HepG2 (cell line): Measurements from ENCODE around the gene CNTNAP1. TPM values are rescaled to one million over a fixed set of nuclear protein-coding genes. Genes with fewer than 3 reads are reported as not detected.

Experiments used
- ATAC-seq: fragments of 200-7000 bp; cut with Tn5 transposase; 3 replicates; pipeline ENCODE4 v1.9.1; 2020; ENCODE audit warnings: mild to moderate bottlenecking, moderate library complexity
- BruUV-seq: library from RNA; stranded (reverse); fragments of 400-500 nt; replicated peaks from 2 replicates; lab custom pipeline; 2021; lab: Mats Ljungman, UMichigan
- CTCF ChIA-PET: fragments of 300-600 bp; formaldehyde crosslinking; extraction: SDS; loops from one replicate; lab custom pipeline; 2021; ENCODE audit warnings: low total read pairs, inconsistent platforms, low intra/inter-chr PET ratio; lab: Yijun Ruan, JAX
- POLR2A ChIA-PET: fragments of 350-600 bp; sonication (Branson Sonifier 250); formaldehyde crosslinking; loops from one replicate; lab custom pipeline; 2020; ENCODE audit warnings: antibody characterized with exemption, inconsistent platforms; lab: Yijun Ruan, JAX
- DNase-seq: peaks from one replicate; pipeline ENCODE4 v3.0.0-alpha.2; 2015; ENCODE audit warnings: low spot score
- FAIRE-seq: peaks from 3 replicates; lab custom pipeline; 2011; peaks lifted over from hg19 to GRCh38; lab: Jason Lieb, UNC
- H2AFZ ChIP-seq: one replicate; pipeline ENCODE4 v1.6.1; 2011; ENCODE audit warnings: low read length, inconsistent platforms
- H3K27ac ChIP-seq: fragments of 300-600 bp; 3 replicates; pipeline ENCODE4 v1.8.0; 2011; ENCODE audit warnings: mixed run types, mild to moderate bottlenecking, mixed read lengths, low read length, inconsistent platforms; ENCODE audit not compliant: insufficient read depth; ENCODE audit errors: extremely low read length
- H3K27me3 ChIP-seq, 2 experiments: fragments of 200-600 bp in 1 of 2; 2 replicates in 1 of 2; 3 replicates in 1 of 2; pipeline versions ENCODE4 v1.6.0 to v1.8.0; 2011; ENCODE audit warnings: low read length in 2 of 2, mild to moderate bottlenecking in 2 of 2, moderate library complexity in 2 of 2, inconsistent platforms in 1 of 2; ENCODE audit not compliant: insufficient read depth in 2 of 2, control insufficient read depth in 1 of 2
- H3K36me3 ChIP-seq, 2 experiments: fragments of 200-600 bp in 1 of 2; replicated peaks in 1 of 2; 2 replicates in 1 of 2; 3 replicates in 1 of 2; pipeline versions ENCODE4 v1.5.1 to v1.8.0; 2011; ENCODE audit warnings: low read length in 2 of 2, inconsistent platforms in 1 of 2; ENCODE audit not compliant: insufficient read depth in 2 of 2, control insufficient read depth in 1 of 2
- H3K4me1 ChIP-seq: 2 replicates; pipeline ENCODE4 v1.5.1; 2012; ENCODE audit warnings: low read length, inconsistent platforms; ENCODE audit not compliant: insufficient read depth
- H3K4me2 ChIP-seq: 2 replicates; pipeline ENCODE4 v1.6.0; 2011; ENCODE audit warnings: low read depth, low read length, inconsistent platforms
- H3K4me3 ChIP-seq, 3 experiments: fragments of 200-600 bp in 1 of 3; sonication (generic), shearing (Covaris generic) in 1 of 3; replicated peaks in 1 of 3; 2 replicates each; pipeline ENCODE4 v1.5.1; 2011 to 2016; ENCODE audit warnings: low read length in 3 of 3, inconsistent platforms in 2 of 3, low read depth in 2 of 3, mild to moderate bottlenecking in 2 of 3, control low read depth in 1 of 3, mixed read lengths in 1 of 3; ENCODE audit not compliant: insufficient read depth in 1 of 3
- H3K79me2 ChIP-seq: one replicate; pipeline ENCODE4 v1.6.1; 2011; ENCODE audit warnings: low read length, inconsistent platforms; ENCODE audit not compliant: insufficient read depth
- H3K9ac ChIP-seq: 2 replicates; pipeline ENCODE4 v1.6.0; 2011; ENCODE audit warnings: mild to moderate bottlenecking, low read depth, low read length, inconsistent platforms; ENCODE audit not compliant: insufficient read depth
- H3K9me3 ChIP-seq: 2 replicates; pipeline ENCODE4 v1.5.1; 2012; ENCODE audit warnings: mild to moderate bottlenecking, low read length
- H4K20me1 ChIP-seq: 2 replicates; pipeline ENCODE4 v1.6.0; 2011; ENCODE audit warnings: inconsistent platforms, mild to moderate bottlenecking, low read length, moderate library complexity; ENCODE audit not compliant: insufficient read depth
- BCL6 ChIP-seq: IDR thresholded peaks from 2 replicates; pipeline ENCODE4 v1.6.1; 2016; ENCODE audit warnings: missing genetic modification reagents, missing compliant biosample characterization
- HDAC1 ChIP-seq: sonication (generic); formaldehyde crosslinking; IDR thresholded peaks from 2 replicates; pipeline ENCODE4 v1.5.1; 2020; ENCODE audit warnings: mild to moderate bottlenecking, missing genetic modification reagents
- HHEX ChIP-seq: IDR thresholded peaks from 2 replicates; pipeline ENCODE4 v1.6.1; 2016; ENCODE audit warnings: control low read depth
- MYNN ChIP-seq: sonication (generic); formaldehyde crosslinking; IDR thresholded peaks from 2 replicates; pipeline ENCODE4 v1.4.0; 2020; ENCODE audit warnings: mild to moderate bottlenecking, low read depth, missing genetic modification reagents
- PAF1 ChIP-seq: IDR thresholded peaks from 2 replicates; pipeline ENCODE4 v1.6.1; 2016; ENCODE audit warnings: missing genetic modification reagents, missing compliant biosample characterization
- PHB2 ChIP-seq: fragments of 450-650 bp; IDR thresholded peaks from 2 replicates; pipeline ENCODE4 v1.6.1; 2018; ENCODE audit not compliant: partially characterized antibody
- SIN3B ChIP-seq: fragments of 150-350 bp; IDR thresholded peaks from 2 replicates; pipeline ENCODE4 v1.6.1; 2014; ENCODE audit warnings: low read length
- STAT5B ChIP-seq: sonication (generic); formaldehyde crosslinking; IDR thresholded peaks from 2 replicates; pipeline ENCODE4 v1.4.0; 2020; ENCODE audit warnings: missing genetic modification reagents
- THAP8 ChIP-seq: sonication (generic); formaldehyde crosslinking; IDR thresholded peaks from 2 replicates; pipeline ENCODE4 v1.5.1; 2020; ENCODE audit warnings: missing genetic modification reagents, mild to moderate bottlenecking, borderline replicate concordance
- ZMYM4 ChIP-seq: sonication (generic); formaldehyde crosslinking; IDR thresholded peaks from 2 replicates; pipeline ENCODE4 v1.8.1; 2023; ENCODE audit warnings: mild to moderate bottlenecking, missing genetic modification reagents
- ZNF17 ChIP-seq: sonication (generic); formaldehyde crosslinking; IDR thresholded peaks from 2 replicates; pipeline ENCODE4 v1.5.0; 2020; ENCODE audit warnings: mild to moderate bottlenecking, missing genetic modification reagents
- ZNF180 ChIP-seq: sonication (generic); formaldehyde crosslinking; IDR thresholded peaks from 2 replicates; pipeline ENCODE4 v1.4.0; 2020; ENCODE audit warnings: low read depth, missing genetic modification reagents, borderline replicate concordance
- ZNF256 ChIP-seq: sonication (generic); formaldehyde crosslinking; conservative IDR thresholded peaks from 2 replicates; pipeline ENCODE4 v1.4.0; 2020; ENCODE audit warnings: missing genetic modification reagents
- ZNF350 ChIP-seq: sonication (generic); formaldehyde crosslinking; IDR thresholded peaks from 2 replicates; pipeline ENCODE4 v1.4.0; 2020; ENCODE audit warnings: mild to moderate bottlenecking, low read depth, missing genetic modification reagents, borderline replicate concordance
- ZNF589 ChIP-seq: sonication (generic); formaldehyde crosslinking; conservative IDR thresholded peaks from 2 replicates; pipeline ENCODE4 v1.8.0; 2022; ENCODE audit warnings: mild to moderate bottlenecking, moderate library complexity, missing genetic modification reagents
- ZNF768 ChIP-seq: sonication (generic); formaldehyde crosslinking; IDR thresholded peaks from 2 replicates; pipeline ENCODE4 v1.4.0; 2020; ENCODE audit warnings: missing genetic modification reagents
- WGBS: methylation state at CpG from one replicate; pipeline ENCODE4 v1.1.6; 2017; ENCODE audit warnings: low lambda C conversion rate; 5-methylcytosine and 5-hydroxymethylcytosine counted together
- in situ Hi-C: cut with HindIII; loops from 2 replicates; pipeline ENCODE4 v1.10.0; 2017; ENCODE audit warnings: low pct_unique_long_range_greater_than_20kb; ENCODE audit not compliant: extremely low pct_ligation_motif_present
- intact Hi-C: fragments of 100-400 bp; cut with micrococcal nuclease; formaldehyde crosslinking; loops from one replicate; pipeline ENCODE4 v1.10.0; 2022; ENCODE audit not compliant: unreplicated experiment
- polyA plus RNA-seq, 8 experiments: library from polyadenylated mRNA; depleted of rRNA in 3 of 8; stranded (reverse) in 7 of 8; unstranded in 1 of 8; fragments of >200 nt; fragmentation: Illumina TruSeq in 4 of 8; extraction: Trizol in 4 of 8; gene quantifications; 2 replicates each; pipeline versions ENCODE4 v1.2.1 to v1.2.3, GENCODE V29; 2011 to 2016; ENCODE audit warnings: low read depth in 4 of 8, missing spikeins in 1 of 8, mixed read lengths in 1 of 8; ENCODE audit not compliant: insufficient read depth in 1 of 8
- total RNA-seq, 5 experiments: library from RNA; depleted of rRNA; stranded (reverse); fragments of >200 nt; fragmentation: Illumina TruSeq; extraction: Trizol; gene quantifications; 2 replicates each; pipeline ENCODE4 v1.2.3, GENCODE V29; 2016; ENCODE audit warnings: low read depth in 1 of 5

Gene CNTNAP1
- total and polyA plus RNA-seq, 2 of the 13 experiments (the other 11 are each of a cell fraction or from before 2014, with no cell fraction given), result 4.5 to 7.7 TPM

- H3K4me3 ChIP-seq, result no peak overlapping the region
- CTCF ChIA-PET, result no interaction called here
- TF ChIP-seq SIN3B (no peak), PHB2 (no peak), ZNF17 (CRISPR knock-in tag) (no peak), PAF1 (CRISPR knock-in tag) (no peak), ZNF256 (CRISPR knock-in tag) (no peak), ZNF180 (CRISPR knock-in tag) (no peak), MYNN (no peak), BCL6 (CRISPR knock-in tag) (no peak), HHEX (CRISPR knock-in tag) (no peak), ZNF350 (CRISPR knock-in tag) (no peak), ZNF768 (CRISPR knock-in tag) (no peak), STAT5B (CRISPR knock-in tag) (no peak), ZMYM4 (CRISPR knock-in tag) (no peak), THAP8 (CRISPR knock-in tag) (no peak), ZNF589 (CRISPR knock-in tag) (no peak), HDAC1 (CRISPR knock-in tag) (no peak)
- no peaks in the 10 kb centered on the region for H3K79me2 ChIP-seq
- POLR2A ChIA-PET, result interaction anchor here (1.1 kb wide), 1 partner anchor 45 kb away, joined by 3 read pairs; no protein-coding TSS in a partner anchor
- ATAC-seq (no peak), DNase-seq (no peak), FAIRE-seq (no peak)
- no peaks in the 10 kb centered on the region for H3K4me1 ChIP-seq
- WGBS, result 94% methylated on average over 2 of the region's 2 CpGs
- no peaks in the 10 kb centered on the region for H3K27me3 ChIP-seq
- H3K9ac ChIP-seq, result no peak overlapping the region
- H3K27ac ChIP-seq, result no peak overlapping the region
- H3K9me3 ChIP-seq, result no peaks in the 10 kb centered on the region
- intact Hi-C loops, result no loop called here
- BruUV-seq, result no TSS peak
- H3K36me3 ChIP-seq, result peaks cover 2 to 14% of the 10 kb centered on the region in 2 experiments
- H4K20me1 ChIP-seq, result no peaks in the 10 kb centered on the region
- H3K4me2 ChIP-seq, result no peak overlapping the region
- in situ Hi-C loops, result no loop called here
- H2AFZ ChIP-seq, result no peak overlapping the region
These were observed 16.5 kb downstream of the CNTNAP1 start for GRCh38 chr17:42698736-42699414.
